Esophagus squamous epithelium (tissue), 4 donors: ENCODE data around the gene UQCC3.

ENCODE experiments used
- CTCF ChIP-seq, 6 experiments: fragments of 450-650 bp in 4 of 6; fragments of 200-600 bp in 2 of 6; sonication (generic) in 2 of 6; IDR thresholded peaks; one replicate each; pipeline ENCODE4 v1.5.1; 2016 to 2019; ENCODE audit warnings: antibody characterized with exemption in 6 of 6, mild to moderate bottlenecking in 4 of 6, moderate library complexity in 4 of 6
- POLR2A ChIP-seq, 4 donors: fragments of 450-650 bp; IDR thresholded peaks; one replicate each; pipeline ENCODE4 v1.6.1; 2017; ENCODE audit warnings: antibody characterized with exemption in 4 of 4, mild to moderate bottlenecking in 4 of 4, moderate library complexity in 3 of 4

DNA sequence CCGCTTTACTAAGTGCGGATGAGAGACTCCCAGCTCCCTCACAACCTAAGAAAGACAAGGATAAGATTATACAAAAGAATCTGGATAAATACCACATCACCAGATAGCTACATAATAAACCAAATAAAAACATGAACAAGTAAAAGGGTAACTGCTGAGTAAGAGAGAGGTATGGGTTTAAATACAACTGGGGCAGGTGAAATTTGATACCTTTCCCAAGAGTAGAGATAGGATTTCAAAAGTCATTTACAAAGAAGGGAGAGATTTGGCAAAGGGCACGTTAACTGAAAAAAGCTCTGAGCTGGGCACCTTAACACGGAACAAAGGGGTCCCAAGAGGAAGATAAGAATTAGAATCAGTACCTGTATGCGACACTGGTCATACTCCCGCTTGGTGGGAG, 5.7 kb downstream of the UQCC3 start:
- TF ChIP-seq CTCF (IDR thresholded peaks at IDR 0.05) (no peak), POLR2A (IDR thresholded peaks at IDR 0.05) (no peak)
